SK-N-SH (cell line): ENCODE measurements around the gene FAM107B.

ENCODE experiments used
- TEAD4 ChIP-seq: IDR thresholded peaks from 2 replicates; pipeline ENCODE4 v1.4.0; 2012; ENCODE audit warnings: mild to moderate bottlenecking, borderline replicate concordance; ENCODE audit not compliant: insufficient read depth
- TF ChIP-seq, protein P1 (sequence below): IDR thresholded peaks from 2 replicates; pipeline ENCODE4 v1.4.0; 2012; ENCODE audit warnings: low read depth
- TF ChIP-seq, protein P2 (sequence below): fragments of 150-350 bp; IDR thresholded peaks from 2 replicates; pipeline ENCODE4 v1.6.1; 2017; ENCODE audit warnings: antibody characterized with exemption, low read length, low read depth, borderline replicate concordance
- TF ChIP-seq, protein P3 (sequence below): IDR thresholded peaks from 2 replicates; pipeline ENCODE4 v1.6.1; 2012; ENCODE audit warnings: mild to moderate bottlenecking, low read depth, low read length, moderate library complexity

DNA sequence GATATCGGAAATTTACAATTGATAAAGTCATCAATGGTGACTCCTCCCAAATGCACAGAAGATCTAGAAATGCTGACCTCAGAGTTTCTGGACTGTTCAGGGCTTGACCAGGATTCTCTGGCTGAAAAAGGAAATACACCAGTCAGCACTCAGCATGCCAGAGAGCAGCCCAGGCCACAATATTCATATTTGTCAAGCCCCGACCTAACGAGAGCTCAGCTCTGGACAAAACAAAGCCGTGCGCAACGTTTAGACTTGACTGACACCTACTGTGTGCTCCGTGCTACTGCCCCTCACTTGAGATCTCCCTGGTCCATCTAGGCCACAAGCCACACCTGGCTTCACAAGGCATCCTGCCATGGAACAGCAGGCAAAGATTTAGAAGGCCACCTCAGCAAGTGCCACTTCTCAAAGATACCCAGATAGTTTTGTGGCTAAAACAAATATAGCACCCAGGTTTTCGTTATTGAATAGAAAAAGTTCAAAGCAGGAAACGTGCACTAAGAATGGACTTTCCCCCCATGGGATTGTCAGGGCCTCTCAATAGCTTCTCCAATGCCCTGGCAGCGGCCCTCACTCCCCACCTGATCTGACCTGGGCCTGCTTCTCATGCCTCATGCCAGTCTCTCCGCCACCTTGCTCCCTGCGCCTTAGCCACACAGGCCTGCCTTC, 218.3 kb downstream of the FAM107B start:
- TF ChIP-seq TEAD4: no peak
- TF ChIP-seq, protein P1, sequence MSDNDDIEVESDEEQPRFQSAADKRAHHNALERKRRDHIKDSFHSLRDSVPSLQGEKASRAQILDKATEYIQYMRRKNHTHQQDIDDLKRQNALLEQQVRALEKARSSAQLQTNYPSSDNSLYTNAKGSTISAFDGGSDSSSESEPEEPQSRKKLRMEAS: no peak
- TF ChIP-seq, protein P2, sequence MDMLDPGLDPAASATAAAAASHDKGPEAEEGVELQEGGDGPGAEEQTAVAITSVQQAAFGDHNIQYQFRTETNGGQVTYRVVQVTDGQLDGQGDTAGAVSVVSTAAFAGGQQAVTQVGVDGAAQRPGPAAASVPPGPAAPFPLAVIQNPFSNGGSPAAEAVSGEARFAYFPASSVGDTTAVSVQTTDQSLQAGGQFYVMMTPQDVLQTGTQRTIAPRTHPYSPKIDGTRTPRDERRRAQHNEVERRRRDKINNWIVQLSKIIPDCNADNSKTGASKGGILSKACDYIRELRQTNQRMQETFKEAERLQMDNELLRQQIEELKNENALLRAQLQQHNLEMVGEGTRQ: no peak
- TF ChIP-seq, protein P3, sequence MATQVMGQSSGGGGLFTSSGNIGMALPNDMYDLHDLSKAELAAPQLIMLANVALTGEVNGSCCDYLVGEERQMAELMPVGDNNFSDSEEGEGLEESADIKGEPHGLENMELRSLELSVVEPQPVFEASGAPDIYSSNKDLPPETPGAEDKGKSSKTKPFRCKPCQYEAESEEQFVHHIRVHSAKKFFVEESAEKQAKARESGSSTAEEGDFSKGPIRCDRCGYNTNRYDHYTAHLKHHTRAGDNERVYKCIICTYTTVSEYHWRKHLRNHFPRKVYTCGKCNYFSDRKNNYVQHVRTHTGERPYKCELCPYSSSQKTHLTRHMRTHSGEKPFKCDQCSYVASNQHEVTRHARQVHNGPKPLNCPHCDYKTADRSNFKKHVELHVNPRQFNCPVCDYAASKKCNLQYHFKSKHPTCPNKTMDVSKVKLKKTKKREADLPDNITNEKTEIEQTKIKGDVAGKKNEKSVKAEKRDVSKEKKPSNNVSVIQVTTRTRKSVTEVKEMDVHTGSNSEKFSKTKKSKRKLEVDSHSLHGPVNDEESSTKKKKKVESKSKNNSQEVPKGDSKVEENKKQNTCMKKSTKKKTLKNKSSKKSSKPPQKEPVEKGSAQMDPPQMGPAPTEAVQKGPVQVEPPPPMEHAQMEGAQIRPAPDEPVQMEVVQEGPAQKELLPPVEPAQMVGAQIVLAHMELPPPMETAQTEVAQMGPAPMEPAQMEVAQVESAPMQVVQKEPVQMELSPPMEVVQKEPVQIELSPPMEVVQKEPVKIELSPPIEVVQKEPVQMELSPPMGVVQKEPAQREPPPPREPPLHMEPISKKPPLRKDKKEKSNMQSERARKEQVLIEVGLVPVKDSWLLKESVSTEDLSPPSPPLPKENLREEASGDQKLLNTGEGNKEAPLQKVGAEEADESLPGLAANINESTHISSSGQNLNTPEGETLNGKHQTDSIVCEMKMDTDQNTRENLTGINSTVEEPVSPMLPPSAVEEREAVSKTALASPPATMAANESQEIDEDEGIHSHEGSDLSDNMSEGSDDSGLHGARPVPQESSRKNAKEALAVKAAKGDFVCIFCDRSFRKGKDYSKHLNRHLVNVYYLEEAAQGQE: no peak
